ENCODE measurements around the gene TAS1R2. TPM values are rescaled to one million over a fixed set of nuclear protein-coding genes. Genes with fewer than 3 reads are reported as not detected.

The TAS1R2 gene
- total and polyA plus RNA-seq, 2 of the 4 experiments (the other 2 are of a cell fraction), result not detected

- Histone ChIP-seq H4K5ac (ENCODE audit: low read depth, low read length) (no peak overlapping the region), H2BK120ac (ENCODE audit: low read depth, low read length) (no peak overlapping the region), H3K4me2 (ENCODE audit: low read depth, low read length) (no peak overlapping the region), H2AK5ac (ENCODE audit: low read depth, low read length) (no peak overlapping the region), H3K14ac (replicated peaks; ENCODE audit: low read depth, low read length) (no peak overlapping the region), H3K9me1 (ENCODE audit: insufficient read depth, low read length) (no peaks in the 10 kb centered on the region), H3K9me3 (ENCODE audit: control insufficient read depth, insufficient read depth, low read length) (no peaks in the 10 kb centered on the region), H3K79me1 (ENCODE audit: low read depth in 1 of 2, low read length in 2 of 2) (no peaks in the 10 kb centered on the region), H2AK9ac (replicated peaks; ENCODE audit: low read depth, low read length, poor library complexity) (no peak overlapping the region), H2AFZ (replicated peaks; ENCODE audit: low read length, poor library complexity) (no peak overlapping the region), H2BK15ac (ENCODE audit: low read depth, low read length) (no peak overlapping the region), H4K91ac (ENCODE audit: insufficient read depth, low read depth, low read length) (no peak overlapping the region), H3K23ac (ENCODE audit: low read depth, low read length) (no peak overlapping the region), H3K18ac (ENCODE audit: low read depth, low read length) (no peak overlapping the region), H4K20me1 (ENCODE audit: insufficient read depth, low read length) (no peaks in the 10 kb centered on the region), H4K8ac (ENCODE audit: low read depth in 2 of 2, low read length in 2 of 2) (no peak overlapping the region), H3K56ac (ENCODE audit: extremely low read depth, insufficient read depth, low read length) (no peak overlapping the region), H3K27me3 (ENCODE audit: control insufficient read depth, insufficient read depth, low read length) (no peaks in the 10 kb centered on the region), H3K9ac (ENCODE audit: low read depth, low read length) (no peak overlapping the region), H2BK5ac (ENCODE audit: low read depth, low read length, poor library complexity, severe bottlenecking) (no peak overlapping the region), H3K4me3 (ENCODE audit: insufficient read depth, low read depth, low read length) (no peak overlapping the region), H2BK20ac (ENCODE audit: low read depth, low read length) (no peak overlapping the region), H3K4me1 (ENCODE audit: control insufficient read depth, insufficient read depth, low read length) (no peaks in the 10 kb centered on the region), H3K4ac (ENCODE audit: low read depth, low read length) (no peak overlapping the region), H3K36me3 (ENCODE audit: control insufficient read depth, insufficient read depth, low read length) (peaks cover 2% of the 10 kb centered on the region), H3K27ac (ENCODE audit: insufficient read depth, low read length) (no peak overlapping the region)
- ChIA-PET POLR2A (ENCODE audit: unreplicated experiment) (no interaction called here), CTCF (no interaction called here)
- no peak for DNase-seq
- TF ChIP-seq ELK1 (IDR thresholded peaks at IDR 0.05; ENCODE audit: borderline replicate concordance, low read depth, low read length) (no peak), USF2 (IDR thresholded peaks at IDR 0.05; ENCODE audit: low read depth, low read length) (no peak), BHLHE40 (IDR thresholded peaks at IDR 0.05; ENCODE audit: low read depth, low read length) (no peak), CEBPB (IDR thresholded peaks at IDR 0.05; ENCODE audit: low read depth, low read length) (no peak), NFE2L2 (IDR thresholded peaks at IDR 0.05; ENCODE audit: low read depth, low read length) (no peak), CTCF (conservative IDR thresholded peaks at IDR 0.05; ENCODE audit: low read depth, low read length) (no peak), CHD1 (IDR thresholded peaks at IDR 0.05; ENCODE audit: low read depth, low read length) (no peak), POLR2A (IDR thresholded peaks at IDR 0.05; ENCODE audit: low read depth, low read length) (no peak), MXI1 (IDR thresholded peaks at IDR 0.05; ENCODE audit: borderline replicate concordance, low read depth, low read length) (no peak), FOS (IDR thresholded peaks at IDR 0.05; ENCODE audit: low read depth, low read length) (no peak), RCOR1 (IDR thresholded peaks at IDR 0.05; ENCODE audit: insufficient replicate concordance, low read length) (no peak), SMC3 (IDR thresholded peaks at IDR 0.05; ENCODE audit: low read depth, low read length) (no peak), MAZ (IDR thresholded peaks at IDR 0.05; ENCODE audit: borderline replicate concordance, low read depth, low read length) (no peak), MAFK (IDR thresholded peaks at IDR 0.05; ENCODE audit: low read depth, low read length) (no peak), RAD21 (IDR thresholded peaks at IDR 0.05; ENCODE audit: low read length) (no peak), RFX5 (IDR thresholded peaks at IDR 0.05; ENCODE audit: low read depth, low read length) (no peak)
- intact Hi-C loops (cut with micrococcal nuclease) (no loop called here), in situ Hi-C loops (cut with MboI; ENCODE audit: low sequenced_read_pairs) (loop anchor here (10.0 kb wide), 1 partner anchor 285 kb away; no protein-coding TSS in a partner anchor), dilution Hi-C loops (cut with HindIII; ENCODE audit: low sequenced_read_pairs, unreplicated experiment) (no loop called here)
- no TSS peak for BruUV-seq (replicated peaks)
- 86% methylated on average over 5 of the region's 12 CpGs; no CpG with 5 or more reads in 1 of the 2 experiments for WGBS, 2 experiments (ENCODE audit: extremely low coverage in 2 of 2, insufficient read length in 1 of 2)
- no peak for ATAC-seq (ENCODE audit: low read depth)
Observed at GRCh38 chr1:18879215-18879790, 19.8 kb upstream of the TAS1R2 start.
